Right ventricle myocardium superior (tissue), 1 donor: ENCODE results near the gene PSAPL1. TPM values are rescaled to one million over a fixed set of nuclear protein-coding genes. Genes with fewer than 3 reads are reported as not detected.

Experiments used
- ATAC-seq: fragments of 200-7000 bp; cut with Tn5 transposase; one replicate; pipeline ENCODE4 v1.9.1; 2020; ENCODE audit warnings: mild to moderate bottlenecking; ENCODE audit not compliant: poor library complexity
- DNase-seq: peaks from one replicate; pipeline ENCODE4 v3.0.0-alpha.2; 2020
- intact Hi-C: fragments of 100-400 bp; cut with DNase I; formaldehyde crosslinking; loops from one replicate; pipeline ENCODE4 v1.11.2; 2022
- long read RNA-seq: library from polyadenylated mRNA; unstranded; transcript quantifications from one replicate; pipeline ENCODE4 v2.0.0, GENCODE V29; 2021
- total RNA-seq: library from RNA; stranded (reverse); fragmentation: NEBNext Ultra II Directional; extraction: Animal tissue kit (Norgen Biotek cat#: 25700); gene quantifications from one replicate; pipeline ENCODE4 v1.2.1, GENCODE V29; 2021
- donor health status: DM: no; HTN: yes; CAD: no; lungs with severe emphysema.

The PSAPL1 gene, protein sequence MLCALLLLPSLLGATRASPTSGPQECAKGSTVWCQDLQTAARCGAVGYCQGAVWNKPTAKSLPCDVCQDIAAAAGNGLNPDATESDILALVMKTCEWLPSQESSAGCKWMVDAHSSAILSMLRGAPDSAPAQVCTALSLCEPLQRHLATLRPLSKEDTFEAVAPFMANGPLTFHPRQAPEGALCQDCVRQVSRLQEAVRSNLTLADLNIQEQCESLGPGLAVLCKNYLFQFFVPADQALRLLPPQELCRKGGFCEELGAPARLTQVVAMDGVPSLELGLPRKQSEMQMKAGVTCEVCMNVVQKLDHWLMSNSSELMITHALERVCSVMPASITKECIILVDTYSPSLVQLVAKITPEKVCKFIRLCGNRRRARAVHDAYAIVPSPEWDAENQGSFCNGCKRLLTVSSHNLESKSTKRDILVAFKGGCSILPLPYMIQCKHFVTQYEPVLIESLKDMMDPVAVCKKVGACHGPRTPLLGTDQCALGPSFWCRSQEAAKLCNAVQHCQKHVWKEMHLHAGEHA
- total RNA-seq, result not detected
- long read RNA-seq, result 0 reads

DNA sequence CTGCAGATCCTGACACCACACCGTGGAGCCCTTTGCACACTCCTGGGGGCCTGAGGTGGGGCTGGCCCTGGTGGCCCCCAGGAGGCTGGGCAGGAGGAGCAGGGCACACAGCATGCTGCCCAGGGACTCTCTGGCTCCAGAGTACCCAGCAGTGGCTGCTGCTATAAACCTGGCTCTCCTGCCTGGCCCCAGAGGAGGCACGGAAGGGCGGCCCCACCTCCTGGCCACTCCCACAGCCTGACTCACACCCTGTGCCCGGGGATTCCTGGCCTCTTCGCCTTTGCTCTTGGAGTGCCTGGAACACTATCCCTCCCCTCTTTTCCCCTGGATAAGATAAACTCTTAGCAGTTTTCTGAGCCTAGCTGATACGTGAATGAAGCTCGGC lies at the start of gene PSAPL1:
Gene PSAPL1 (minus strand): TSS at position 165 of the 385 bp plus-strand sequence. CDS start 51 bp downstream, at position 114.
- ATAC-seq (peak; percentile 91), DNase-seq (peak; percentile 56)
- intact Hi-C loops, result no loop called here

DNA sequence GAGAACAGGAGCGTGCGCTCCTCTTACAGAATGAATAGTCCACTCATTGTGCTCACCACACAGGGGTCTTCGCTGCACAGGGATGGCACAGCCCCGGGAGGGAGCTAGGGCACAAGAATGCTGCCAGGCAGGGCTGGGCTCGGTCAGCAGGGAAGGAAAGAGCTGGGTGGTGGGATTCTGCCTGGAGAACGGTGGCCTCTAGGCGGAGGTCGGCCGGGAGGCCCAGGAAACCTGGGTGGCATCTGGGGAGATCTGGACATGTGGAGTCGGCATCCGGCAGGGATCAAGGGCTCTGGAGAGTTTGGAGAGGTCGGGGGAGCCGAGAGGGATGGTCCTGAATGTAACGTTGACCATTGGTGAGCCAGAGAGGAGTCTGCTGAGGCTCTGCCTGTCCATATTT lies 46.5 kb upstream of the PSAPL1 start:
- DNase-seq (no peak), ATAC-seq (no peak)
- intact Hi-C loops, result no loop called here

DNA sequence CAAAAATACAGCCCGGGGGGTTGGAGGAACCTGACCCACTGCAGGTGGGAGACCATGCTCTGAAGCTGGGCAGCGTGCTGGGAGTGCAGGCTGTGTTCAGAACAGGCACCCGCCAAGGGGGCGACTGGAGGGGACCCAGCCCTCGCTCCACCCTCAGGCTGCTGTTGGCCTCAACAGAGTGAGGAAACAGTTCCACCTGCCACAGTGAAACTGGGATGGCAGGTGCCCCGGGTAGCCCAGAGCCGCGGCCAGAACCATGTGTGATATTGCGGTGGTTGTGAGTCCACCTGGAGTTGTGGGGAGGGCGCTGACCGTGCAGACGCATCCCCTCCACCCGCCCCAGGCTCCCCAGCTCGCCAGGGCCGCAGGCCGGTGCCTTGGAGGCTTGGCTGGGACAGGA lies 45.7 kb upstream of the PSAPL1 start:
- intact Hi-C loops, result no loop called here
- DNase-seq, result no peak
- ATAC-seq, result no peak

DNA sequence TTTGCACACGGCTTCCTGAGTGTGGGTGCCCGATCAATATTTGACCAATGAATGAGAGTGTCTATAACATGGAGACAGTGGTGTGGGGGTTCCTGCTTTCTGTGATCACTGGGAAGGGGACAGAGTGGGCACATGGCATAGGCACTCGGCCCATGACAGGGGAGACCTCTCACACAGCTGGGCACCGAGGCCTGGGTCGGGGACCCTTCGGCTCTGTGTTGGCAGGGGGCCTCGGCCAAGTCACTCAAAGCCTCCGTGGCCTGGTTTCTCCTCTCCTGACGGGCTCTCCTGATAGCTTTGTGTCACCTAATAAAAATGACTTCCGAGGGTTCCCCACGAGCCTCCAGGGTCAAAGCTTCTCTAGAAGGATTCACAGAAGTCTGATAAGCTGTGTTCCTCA lies 43.9 kb upstream of the PSAPL1 start:
- ATAC-seq (no peak), DNase-seq (no peak)
- intact Hi-C loops, result no loop called here

DNA sequence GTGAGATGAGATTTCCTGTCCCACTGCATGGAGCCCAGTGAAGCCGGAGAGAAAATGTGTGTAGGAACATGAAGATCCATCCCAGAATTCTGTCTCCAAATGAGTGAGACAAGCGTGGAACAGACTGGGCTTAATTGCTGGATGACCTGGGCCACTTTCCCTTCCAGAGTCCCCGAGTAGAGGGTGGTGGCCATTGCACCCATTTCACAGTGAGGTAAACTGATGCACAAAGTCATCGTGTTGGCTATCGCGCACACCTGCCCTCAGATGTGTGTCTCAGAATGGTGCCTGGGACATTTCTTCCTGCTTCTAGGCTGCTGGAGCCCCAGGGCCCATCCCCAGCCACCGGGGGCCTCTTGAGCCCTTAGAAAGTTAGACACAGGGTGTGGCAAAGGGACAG lies 43.0 kb upstream of the PSAPL1 start:
- ATAC-seq, result no peak
- intact Hi-C loops, result no loop called here
- DNase-seq, result no peak

DNA sequence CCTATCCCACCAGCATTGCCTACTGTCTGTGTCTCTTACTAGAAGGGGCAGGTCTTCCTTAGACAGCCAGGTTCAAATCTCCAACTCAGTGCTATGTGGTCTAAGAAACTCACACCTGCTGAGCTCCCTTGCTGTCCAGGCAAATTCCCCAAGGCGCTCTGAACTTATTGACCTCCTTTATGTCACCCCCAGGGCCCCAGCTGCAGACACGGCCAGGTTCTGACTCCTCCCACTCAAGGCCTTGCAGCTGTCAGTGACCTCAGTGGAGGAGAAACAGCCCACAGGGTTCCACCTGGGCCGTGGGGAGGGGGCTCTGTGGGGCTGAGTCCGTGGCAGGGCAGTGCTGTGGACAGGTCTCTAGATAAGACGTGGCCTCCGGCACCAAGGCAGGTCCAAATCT lies 42.1 kb upstream of the PSAPL1 start:
- intact Hi-C loops, result no loop called here
- DNase-seq, result no peak
- no peak for ATAC-seq

DNA sequence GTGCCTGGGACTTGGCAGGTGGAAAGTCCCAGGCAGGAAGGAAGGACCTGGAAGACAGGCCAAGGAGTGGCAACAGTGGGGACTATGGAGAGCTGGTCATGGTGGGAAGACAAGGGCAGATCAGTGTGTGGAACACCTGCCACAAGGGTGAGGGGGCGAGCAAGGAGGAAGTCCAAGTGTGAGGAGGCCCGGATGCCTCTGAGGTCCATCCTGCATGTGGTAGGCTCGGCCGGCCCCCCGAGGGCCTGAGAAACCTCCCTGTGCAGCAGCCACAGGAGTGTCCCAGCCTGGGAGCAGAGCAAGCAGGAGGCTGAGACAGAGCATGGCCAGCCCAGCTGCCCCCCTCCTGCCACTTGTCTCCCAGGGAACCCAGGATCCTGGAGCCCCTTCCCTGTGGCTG lies 40.5 kb upstream of the PSAPL1 start:
- no peak for DNase-seq
- ATAC-seq, result no peak
- intact Hi-C loops, result no loop called here

DNA sequence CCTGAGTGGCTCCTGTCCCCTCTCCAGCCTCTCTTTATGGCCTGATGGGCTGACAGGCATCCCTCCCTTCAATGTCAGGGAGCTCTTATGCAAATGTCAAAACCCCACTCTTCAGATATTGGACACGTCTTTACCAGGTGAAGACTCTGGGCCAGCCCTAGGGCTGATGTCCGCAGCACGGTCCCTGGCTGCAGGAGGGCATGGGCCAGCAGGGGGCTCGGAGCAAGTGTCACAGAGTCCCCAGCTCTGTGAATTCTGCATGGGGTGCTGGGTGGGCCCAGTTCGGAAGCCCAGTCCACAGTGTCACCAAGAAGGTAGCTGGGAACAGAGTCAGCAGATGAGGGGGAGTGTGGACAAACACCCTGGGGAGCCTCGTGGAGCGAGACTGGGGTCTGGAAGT lies 39.6 kb upstream of the PSAPL1 start:
- no peak for ATAC-seq
- DNase-seq, result no peak
- intact Hi-C loops, result no loop called here

DNA sequence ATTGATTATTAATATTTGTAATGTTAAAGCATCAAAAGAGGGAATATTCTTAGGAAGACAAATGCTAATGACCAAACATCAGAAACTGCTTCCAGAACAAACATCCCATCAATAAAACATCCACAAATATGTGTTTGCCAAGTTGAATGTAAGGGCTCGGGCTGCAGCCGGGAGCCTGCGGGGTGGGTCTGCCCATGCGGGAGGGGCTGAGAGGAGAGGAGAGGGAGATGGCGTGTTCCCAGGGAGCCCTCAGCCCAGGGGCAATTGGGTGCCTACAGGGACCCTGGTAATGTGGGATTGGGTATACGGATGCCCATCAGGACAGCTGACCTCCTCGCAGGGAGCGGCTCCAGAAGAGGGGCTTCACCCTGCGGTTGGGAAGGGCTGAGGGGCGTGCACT lies 38.4 kb upstream of the PSAPL1 start:
- DNase-seq, result no peak

DNA sequence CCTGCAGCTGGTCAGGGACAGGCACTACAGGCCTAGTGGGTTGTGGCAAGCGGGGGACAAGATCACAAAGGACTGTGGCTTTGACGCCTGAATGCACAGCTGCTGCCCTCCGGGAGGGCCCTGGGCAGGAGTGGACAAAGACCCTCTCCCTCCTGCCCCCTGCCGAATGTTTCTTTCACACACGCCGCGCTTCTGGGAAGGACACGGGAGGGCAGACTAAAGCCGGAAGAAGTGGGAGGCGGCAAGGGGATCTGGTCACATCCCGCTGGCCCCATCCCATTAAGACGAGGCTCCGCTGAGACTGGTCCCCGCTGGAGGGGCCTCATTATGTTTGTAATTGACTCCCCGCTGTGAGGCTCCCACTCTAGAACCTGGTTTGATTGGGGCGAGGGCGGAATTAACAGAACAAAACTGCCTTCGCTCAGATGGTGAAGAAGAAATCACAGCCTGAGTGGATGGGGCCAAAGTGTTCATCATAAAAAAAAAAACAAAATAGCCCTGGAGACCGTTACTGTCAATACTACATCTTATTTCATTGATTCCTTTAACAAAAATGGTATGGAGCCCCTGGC lies 37.8 kb upstream of the PSAPL1 start:
- DNase-seq, result no peak
- no peak for ATAC-seq
- intact Hi-C loops, result no loop called here

More for the DNA sequence above, 38.4 kb upstream of the PSAPL1 start:
- intact Hi-C loops, result no loop called here
- no peak for ATAC-seq

DNA sequence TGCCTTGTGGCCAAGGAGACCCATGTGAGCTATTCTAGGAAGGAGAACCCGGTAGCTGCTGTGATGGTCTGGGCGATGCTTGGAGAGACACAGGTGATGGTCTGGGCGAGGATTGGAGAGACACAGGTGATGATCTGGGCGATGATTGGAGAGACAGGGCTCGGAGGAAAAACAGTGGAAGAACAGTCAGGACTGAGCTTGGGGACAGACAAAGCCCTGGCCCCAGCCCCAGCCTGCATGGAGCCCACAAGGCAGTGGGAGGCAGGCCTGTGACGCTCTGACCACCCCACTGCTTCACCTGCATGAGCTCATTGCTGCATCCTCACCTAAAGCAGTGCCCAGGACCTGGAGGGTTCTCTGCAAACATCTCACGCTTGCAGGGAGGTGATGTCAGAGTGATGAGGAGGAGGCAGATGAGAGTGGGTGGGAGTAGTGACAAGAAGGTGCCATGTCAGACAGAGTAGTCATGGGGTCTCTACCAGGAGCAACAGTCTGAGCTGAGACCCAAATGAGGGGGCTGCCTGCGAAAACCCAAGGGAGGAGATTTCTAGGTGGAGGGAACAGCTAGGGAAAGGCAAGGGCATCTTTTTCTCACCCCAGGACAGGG lies 35.9 kb upstream of the PSAPL1 start:
- ATAC-seq (no peak), DNase-seq (no peak)
- intact Hi-C loops, result no loop called here

DNA sequence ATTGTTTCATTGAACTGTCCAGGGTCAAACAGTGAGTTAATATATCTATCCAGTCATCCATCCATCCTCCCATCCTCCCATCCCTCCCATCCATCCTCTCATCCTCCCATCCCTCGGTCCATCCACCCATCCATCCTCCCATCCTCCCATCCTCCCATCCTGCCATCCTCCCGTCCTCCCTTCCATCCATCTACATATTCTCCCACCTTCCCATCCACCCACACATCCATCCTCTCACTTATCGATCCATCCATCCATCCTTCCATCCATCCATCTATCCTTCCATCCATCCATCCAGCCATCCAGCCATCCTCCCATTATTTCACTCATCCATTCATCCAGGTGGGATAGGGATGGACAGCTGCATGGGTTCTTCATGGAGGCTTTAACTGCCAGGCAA lies 35.4 kb upstream of the PSAPL1 start:
- DNase-seq (no peak), ATAC-seq (no peak)
- intact Hi-C loops, result no loop called here

DNA sequence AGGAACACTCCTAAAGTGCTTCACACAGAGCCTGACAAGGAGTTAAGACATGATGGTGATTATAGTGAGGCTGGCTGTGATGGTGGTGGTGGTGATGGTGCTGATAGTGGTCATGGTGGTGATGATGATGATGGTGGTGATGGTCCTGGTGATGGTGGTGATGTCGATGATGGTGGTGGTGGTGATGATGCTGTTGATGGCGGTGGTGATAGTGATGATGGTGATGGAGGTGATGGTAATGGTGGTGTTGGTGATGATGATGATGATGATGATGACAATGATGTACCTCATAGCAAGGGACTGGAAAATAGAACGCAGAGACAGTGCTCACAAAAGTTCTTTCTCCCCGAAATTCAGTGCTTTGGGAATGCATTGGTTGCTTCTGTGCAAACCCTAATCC lies 34.3 kb upstream of the PSAPL1 start:
- DNase-seq (no peak), ATAC-seq (no peak)
- intact Hi-C loops, result no loop called here

DNA sequence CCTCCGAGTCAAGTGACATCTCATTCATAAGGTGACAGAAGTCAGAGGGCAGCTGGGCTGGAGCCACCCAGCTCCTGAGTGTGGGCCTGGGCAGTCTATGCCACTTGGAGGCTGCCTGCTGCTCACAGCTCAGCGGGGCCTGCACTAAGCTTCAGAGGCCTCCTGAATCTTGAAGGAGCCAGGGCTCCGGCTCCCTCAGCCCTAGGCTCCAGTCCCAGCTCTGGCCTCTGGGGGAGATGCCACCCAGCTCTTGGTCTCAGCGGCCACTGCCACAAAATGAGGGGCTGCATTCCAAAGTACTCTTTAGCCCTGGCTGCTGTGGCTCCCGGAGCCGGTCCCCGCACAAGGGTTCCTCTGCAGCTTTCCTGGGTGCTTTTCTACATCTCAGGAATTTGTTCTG lies 32.7 kb upstream of the PSAPL1 start:
- intact Hi-C loops, result no loop called here
- DNase-seq (no peak), ATAC-seq (no peak)

DNA sequence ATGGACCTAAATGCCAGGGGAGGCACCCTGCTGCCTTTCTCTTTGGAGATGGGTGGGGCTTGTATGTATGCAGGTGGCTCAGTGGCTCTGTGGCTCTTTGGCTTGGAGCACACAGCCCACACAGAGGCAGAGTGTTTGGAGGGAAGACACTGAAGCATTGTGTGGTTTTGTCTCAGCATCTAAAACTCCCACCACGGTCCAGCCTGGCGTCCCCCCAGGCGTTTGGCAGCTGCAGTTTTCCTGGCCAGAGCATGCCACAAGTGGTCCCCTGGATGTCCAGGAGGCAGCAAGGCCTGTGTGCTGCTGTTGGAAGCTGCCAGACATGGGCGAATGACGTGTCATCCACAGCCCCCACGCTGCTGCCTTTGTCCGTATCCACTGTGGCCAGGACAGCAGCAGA lies 32.2 kb upstream of the PSAPL1 start:
- ATAC-seq, result no peak
- intact Hi-C loops, result no loop called here
- no peak for DNase-seq

DNA sequence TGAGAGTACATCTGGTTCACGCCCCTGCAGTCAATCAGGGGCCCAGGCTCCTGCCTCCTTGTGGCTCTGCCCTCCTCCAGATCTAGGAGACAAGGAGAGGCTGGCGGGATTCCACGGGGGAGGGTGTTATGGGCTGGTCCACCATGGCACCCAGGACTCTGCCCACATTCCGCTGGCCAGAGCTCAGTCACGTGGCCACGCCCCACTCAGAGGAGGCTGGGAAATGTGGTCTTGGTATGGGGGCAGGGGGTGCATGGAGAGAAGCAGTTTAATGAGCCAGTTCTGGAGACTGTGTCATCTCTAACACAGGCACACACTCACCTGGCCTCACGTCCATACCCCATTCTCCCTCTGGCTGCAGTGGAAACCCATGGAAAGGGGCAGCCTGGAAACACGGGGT lies 31.5 kb upstream of the PSAPL1 start:
- ATAC-seq, result no peak
- intact Hi-C loops, result no loop called here
- no peak for DNase-seq

DNA sequence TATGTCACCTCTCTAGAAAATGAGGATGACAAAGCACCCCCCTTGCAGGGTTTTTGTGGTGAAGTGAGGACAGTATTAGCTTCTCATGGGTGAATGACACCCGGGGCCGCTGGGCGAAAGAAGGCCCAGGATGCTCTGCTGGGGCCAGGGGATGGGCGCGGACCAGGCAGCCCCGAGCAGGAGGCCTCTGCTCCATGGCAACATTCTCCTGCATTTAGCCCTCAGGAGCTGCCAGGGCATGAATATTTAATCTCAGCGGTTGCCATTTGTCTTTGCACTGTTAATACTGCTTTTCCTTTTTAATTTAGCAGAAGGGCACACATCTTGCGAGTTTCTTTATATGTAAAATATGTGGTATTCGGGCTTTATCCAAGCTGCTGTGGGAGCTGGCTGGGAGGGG lies 30.3 kb upstream of the PSAPL1 start:
- intact Hi-C loops, result no loop called here
- ATAC-seq (no peak), DNase-seq (no peak)

DNA sequence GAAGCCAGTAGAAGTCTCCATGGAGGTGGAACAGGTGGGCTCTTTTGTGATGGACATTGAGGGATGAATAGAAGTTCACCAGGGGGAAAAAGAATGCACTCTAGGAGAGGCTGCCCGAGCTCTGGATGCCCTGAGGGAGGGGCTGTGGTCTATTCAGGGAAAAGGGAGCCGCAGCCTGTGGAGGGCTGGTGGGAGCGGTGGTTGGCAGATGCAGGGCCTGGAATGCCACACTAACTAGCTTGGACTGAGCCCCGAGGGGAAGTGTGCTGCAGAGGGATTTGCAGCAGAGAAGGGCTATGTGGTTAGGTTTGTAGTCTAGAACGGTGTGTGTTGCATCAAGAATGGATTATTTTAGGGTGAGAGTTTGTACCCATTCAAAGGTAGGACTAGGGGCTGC lies 29.5 kb upstream of the PSAPL1 start:
- DNase-seq, result no peak
- intact Hi-C loops, result no loop called here
- ATAC-seq, result no peak

DNA sequence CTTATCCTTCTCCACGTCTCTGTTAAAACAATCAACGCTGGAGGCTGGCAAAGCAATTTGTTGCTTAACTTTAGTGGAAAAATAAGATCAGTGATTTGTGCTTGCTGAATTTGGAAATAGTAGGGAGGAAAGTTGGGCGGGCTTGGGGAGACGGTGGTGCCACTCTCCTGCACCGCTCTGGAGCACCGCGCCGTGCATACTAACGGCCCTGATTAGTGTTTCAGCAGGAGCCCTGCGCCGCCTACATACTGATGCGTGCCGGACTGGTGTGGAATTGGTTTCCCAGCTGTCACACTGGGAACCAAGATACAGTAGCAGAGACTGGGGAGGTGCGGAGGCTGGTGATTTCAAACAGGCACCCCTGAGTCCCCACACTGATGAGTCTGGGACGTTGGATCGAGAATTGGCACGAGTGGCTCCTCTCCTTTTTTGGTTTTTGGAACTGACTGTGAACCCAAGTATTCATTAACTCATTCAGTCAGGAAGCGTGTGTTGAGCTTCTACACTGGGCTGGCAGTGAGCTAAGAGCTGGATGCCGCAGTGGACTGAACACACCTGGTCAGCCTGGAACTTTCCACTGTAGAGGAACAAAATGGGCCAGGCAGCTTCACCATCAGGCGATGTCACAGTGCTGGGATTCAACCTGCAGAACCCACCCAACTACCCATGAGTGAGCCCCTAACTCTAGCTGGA lies 29.0 kb upstream of the PSAPL1 start:
- ATAC-seq, result no peak
- DNase-seq, result no peak
- intact Hi-C loops, result loop anchor here (2.0 kb wide), 1 partner anchor 255 kb away; no protein-coding TSS in a partner anchor
